NCI-H2196 (cell line): ENCODE measurements around the gene TARBP1.
"Not testable (repeated sequence)": the region's sequence is repeated elsewhere in the genome, so short reads cannot be mapped to it uniquely, and the experiment has no call there.

Source experiments
- DNase-seq: peaks from one replicate; lab custom pipeline; 2025; ENCODE audit not compliant: unreplicated experiment; lab: John Stamatoyannopoulos, UW

Gene TARBP1

GRCh38 chr1:234440348-234440747 is 38.6 kb downstream of the TARBP1 start:
- DNase-seq: no peak

DNA sequence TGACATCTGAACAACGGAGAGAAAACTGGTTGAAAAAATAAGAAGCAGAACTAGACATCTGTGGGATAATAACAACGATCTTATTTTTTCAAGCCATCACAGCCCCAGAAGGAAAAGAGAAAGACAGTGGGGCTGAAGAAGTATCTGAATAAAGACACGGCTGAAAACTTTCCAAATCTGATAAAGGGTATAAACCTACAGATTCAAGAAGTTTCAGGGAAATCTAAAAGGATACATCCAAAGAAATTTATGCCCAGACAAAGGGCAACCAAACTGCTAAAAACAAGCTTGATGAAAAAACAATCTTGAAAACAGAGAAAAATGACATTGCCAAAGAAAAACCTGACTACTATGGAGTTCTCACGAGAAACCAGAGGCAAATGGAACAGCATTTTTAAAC is 40.4 kb downstream of the TARBP1 start:
- DNase-seq: no peak

DNA sequence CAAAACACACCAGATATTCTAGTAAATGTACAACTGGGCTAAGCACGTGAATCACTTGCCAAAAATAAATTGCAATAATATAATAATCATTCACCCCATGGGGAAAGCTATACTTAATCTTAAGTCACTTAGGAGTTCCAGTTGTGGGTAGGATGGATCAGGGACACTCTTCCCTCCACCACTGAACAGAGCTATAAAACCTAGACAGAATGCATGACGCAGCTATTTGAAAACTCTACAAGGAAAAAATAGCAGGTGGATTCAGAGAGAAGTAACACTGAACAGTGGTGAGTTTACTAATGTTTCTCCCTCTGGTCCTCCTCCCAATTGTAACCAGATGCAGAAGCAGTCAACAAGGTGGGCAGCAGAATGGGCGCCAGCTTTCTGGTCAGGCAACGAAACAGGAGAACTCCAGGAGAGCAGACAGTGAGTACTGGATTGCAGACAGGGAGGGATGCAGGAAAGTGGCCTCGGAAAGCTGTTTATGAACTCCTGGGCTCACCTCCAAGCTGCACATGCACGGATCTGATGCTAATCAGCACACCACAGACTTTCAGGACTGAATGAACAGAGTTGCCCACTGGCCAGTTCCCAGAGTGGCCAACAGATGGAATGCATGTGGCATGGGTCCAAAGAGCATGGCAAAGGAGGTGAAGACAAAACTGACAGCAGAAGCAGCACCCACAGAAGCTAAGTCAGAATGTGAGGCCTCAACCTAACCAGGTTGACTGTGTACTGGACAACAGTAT is 41.4 kb downstream of the TARBP1 start:
- DNase-seq: peak; percentile 4

DNA sequence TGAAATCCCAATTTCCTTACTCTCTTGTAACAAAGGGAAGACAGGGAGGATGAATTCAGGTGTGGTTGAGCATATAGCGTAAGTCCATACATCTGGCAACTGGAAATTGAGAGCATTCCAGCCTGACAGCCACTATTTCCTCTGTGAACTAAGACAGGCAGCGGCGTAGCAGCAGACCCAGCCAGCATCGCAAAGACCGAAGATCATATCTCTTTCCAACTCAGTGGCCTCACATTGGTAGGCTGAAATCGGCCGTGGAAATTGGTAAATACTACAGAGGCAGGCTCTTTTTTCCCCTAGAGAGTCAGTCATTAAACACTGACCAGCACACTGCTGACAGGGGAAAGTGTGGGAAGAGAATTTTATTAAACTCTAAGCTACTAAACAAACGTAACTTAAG is 43.4 kb downstream of the TARBP1 start:
- no peak for DNase-seq

- no peak for DNase-seq
Measured at GRCh38 chr1:234434706-234435105, 44.3 kb downstream of the TARBP1 start.

GRCh38 chr1:234433563-234434285 is 45.3 kb downstream of the TARBP1 start:
- no peak for DNase-seq

DNA sequence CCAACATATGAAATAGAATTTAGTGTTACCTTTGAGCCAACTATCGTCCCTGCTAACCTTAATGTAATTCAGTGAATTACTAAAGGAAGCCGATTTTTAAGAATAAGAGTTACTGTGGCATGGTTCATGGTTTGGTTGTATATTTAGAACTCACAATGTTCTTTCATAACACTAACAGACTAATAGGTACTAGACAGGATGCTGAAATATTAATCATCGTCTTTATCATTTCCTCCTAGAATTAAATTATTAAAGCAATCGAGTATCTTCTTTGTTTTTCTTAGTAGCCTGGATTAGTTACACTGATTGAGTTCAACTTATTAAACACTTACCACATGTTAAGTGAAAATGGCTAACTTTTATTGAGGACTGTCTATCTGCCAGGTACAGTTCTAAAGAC is 47.7 kb downstream of the TARBP1 start:
- DNase-seq: no peak

DNA sequence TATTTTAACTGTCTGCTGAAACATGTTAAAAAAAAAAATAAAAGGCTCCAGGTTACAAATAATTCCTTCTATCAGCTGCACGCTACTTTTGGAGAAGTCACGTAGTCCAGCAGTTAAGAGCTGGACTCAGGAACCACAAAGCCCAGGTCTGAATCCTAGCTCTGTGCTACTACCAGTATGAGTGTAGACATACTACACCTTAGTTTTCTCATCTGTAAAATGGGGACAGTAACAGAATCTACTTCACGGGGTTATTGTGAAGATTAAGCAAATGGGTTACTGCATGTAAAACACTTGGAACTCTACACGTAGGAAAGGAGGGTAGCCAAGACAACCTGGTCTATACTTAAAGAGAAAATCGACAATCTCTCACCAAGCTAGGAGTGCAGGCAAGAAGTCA is 48.3 kb downstream of the TARBP1 start:
- no peak for DNase-seq

- no peak for DNase-seq
Measured at GRCh38 chr1:234429434-234429806, 49.6 kb downstream of the TARBP1 start.

DNA sequence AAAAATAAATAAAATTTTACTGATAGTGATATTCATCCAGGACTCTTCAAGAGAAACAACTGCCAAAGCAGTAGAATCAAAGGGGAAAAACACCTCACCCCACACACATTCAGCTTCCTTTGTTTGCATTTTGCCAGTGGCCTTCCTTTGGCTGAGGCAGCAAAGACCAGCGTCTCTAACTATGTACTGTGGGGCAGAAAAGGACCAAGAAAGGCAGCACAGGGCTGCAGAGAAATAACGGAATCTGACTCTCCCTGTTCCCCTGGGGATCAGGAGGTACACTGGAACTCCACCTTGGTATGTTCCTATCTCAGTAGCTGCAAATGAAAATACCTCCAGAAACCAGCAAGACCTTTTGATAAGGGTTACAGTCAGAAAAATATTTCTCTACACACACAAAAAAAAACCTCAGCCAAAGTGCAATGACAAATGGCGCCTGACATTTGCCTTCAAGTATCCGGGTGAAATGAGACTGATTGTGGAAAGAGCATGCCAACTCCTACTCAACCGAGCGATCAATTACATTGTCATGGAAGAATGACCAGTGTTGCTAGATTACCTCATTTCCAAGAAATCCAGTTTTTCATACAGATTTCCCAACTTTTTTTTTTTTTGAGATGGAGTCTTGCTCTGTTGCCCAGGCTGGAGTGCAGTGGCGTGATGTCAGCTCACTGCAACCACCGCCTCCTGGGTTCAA is 50.9 kb downstream of the TARBP1 start:
- DNase-seq: no peak

GRCh38 chr1:234413990-234414389 is 65.0 kb downstream of the TARBP1 start:
- DNase-seq: no peak

GRCh38 chr1:234413485-234413884 is 65.5 kb downstream of the TARBP1 start:
- DNase-seq: no peak

DNA sequence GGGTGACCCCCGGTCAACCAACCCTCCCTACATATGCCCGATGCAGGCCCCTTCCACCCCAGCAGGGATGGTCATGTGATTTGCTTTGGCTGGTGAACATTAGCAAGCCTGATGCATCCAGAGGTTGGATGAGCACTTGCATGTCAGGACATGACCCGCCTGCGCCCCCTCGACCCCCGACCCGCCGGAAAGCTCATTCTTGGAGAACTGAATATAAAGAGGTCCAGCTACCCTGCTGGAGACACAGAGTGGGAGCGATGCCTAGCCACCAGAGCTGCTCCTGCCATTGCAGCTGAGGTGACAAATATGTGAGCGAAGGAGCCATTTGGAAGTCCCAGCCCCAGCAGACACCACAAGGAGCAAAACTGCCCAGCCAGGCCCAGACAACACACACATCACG is 66.1 kb downstream of the TARBP1 start:
- no peak for DNase-seq

- no peak for DNase-seq
Measured at GRCh38 chr1:234409328-234409727, 69.7 kb downstream of the TARBP1 start.

GRCh38 chr1:234408757-234409156 is 70.2 kb downstream of the TARBP1 start:
- no peak for DNase-seq

- DNase-seq: no peak
Measured at GRCh38 chr1:234406871-234407270, 72.1 kb downstream of the TARBP1 start.

DNA sequence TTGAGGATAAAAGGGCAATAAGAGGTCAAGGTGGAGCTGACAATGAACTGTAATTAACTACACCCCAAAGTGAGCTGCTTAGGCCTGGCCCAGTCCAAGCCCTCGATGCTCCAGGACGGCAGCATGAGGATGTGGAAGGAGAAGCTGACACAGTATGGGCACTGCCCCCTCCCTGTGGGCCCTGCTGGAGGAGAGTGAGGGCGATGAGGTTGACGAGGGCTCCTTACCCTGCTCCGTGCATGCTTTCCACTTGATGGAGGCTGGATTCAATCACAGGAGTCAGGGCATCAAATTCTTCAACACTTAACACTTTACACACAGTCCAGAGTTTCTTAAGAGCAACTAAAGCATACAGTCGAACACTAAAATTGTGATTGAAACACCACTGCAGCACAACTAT is 73.3 kb downstream of the TARBP1 start:
- no peak for DNase-seq

DNA sequence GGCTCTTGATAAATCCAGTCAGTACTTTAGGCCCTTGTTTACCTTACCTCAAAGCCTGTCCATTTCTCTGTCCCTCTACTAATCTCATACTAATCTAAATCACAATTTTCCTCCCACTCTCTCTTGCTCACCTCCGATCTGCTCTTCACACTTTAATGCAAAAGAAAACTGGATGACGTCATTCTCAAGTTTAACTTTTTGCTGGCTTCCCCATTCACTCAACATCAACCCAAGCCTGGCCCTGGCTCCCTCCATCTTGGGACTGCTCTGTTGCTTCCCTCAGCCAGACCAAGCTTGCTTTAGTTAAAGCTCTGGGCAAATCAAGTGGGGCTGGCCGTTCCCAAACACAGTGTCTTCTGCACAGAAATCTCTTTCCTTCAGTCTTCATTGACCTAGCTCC is 76.0 kb downstream of the TARBP1 start:
- DNase-seq: no peak

DNA sequence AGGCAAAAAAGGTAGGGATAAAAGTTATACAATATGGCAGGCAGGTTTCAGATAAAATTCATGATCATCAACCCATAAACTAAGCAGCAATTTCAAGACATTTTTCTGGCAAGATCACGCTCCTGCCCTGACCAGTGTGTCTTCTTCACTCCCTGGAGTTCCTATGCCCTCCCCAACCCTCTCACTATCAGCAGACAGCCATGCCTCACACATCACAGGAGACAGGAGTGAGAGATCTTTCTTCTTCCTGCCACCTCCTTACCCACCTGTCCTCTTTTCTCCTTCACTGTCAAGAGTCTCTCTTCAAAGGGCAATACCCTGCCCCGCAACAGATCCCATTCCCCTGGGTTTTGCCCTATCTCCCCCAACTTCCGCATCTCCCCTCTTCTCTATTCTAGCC is 77.3 kb downstream of the TARBP1 start:
- no peak for DNase-seq

- DNase-seq: no peak
Measured at GRCh38 chr1:234400773-234401172, 78.2 kb downstream of the TARBP1 start.

DNA sequence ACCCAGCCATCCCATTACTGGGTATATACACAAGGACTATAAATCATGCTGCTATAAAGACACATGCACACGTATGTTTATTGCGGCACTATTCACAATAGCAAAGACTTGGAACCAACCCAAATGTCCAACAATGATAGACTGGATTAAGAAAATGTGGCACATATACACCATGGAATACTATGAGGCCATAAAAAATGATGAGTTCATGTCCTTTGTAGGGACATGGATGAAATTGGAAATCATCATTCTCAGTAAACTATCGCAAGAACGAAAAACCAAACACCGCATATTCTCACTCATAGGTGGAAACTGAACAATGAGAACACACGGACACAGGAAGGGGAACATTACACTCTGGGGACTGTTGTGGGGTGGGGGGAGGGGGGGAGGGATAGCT is 79.5 kb downstream of the TARBP1 start:
- DNase-seq: not testable (repeated sequence)

GRCh38 chr1:234398849-234399381 is 80.1 kb downstream of the TARBP1 start:
- DNase-seq: no peak
